Lung (tissue), 12 donors: ENCODE data around the gene AMOT. TPM values are rescaled to one million over a fixed set of nuclear protein-coding genes. Genes with fewer than 3 reads are reported as not detected.

Experiments
- ATAC-seq: fragments of 200-7000 bp; cut with Tn5 transposase; one replicate; pipeline ENCODE4 v1.9.1; 2020; ENCODE audit warnings: moderate number of reproducible peaks; ENCODE audit not compliant: insufficient read depth, low FRiP score
- DNase-seq, 3 donors: peaks; one replicate each; pipeline ENCODE4 v3.0.0-alpha.2; 2013 to 2017
- H3K27ac ChIP-seq, 2 donors: one replicate each; pipeline ENCODE4 v1.5.1; 2013; ENCODE audit warnings: mild to moderate bottlenecking in 2 of 2, moderate library complexity in 2 of 2, control low read depth in 1 of 2, inconsistent platforms in 1 of 2, low read depth in 1 of 2, low read length in 1 of 2
- H3K27me3 ChIP-seq, 3 donors: one replicate each; pipeline ENCODE4 v1.5.1; 2013; ENCODE audit warnings: low read length in 2 of 3; ENCODE audit not compliant: control insufficient read depth in 3 of 3, insufficient read depth in 3 of 3
- H3K36me3 ChIP-seq, 4 donors: one replicate each; pipeline ENCODE4 v1.5.1; 2013; ENCODE audit warnings: low read length in 4 of 4, mild to moderate bottlenecking in 1 of 4, moderate library complexity in 1 of 4; ENCODE audit not compliant: control insufficient read depth in 4 of 4, insufficient read depth in 4 of 4
- H3K4me1 ChIP-seq, 5 donors: one replicate each; pipeline ENCODE4 v1.5.1; 2013; ENCODE audit warnings: low read length in 5 of 5, mild to moderate bottlenecking in 2 of 5, moderate library complexity in 1 of 5; ENCODE audit not compliant: control insufficient read depth in 5 of 5, insufficient read depth in 5 of 5
- H3K4me3 ChIP-seq: one replicate; pipeline ENCODE4 v1.5.1; 2013; ENCODE audit warnings: mild to moderate bottlenecking, control low read depth, moderate library complexity
- H3K9ac ChIP-seq, 2 donors: one replicate each; pipeline ENCODE4 v1.5.1; 2013; ENCODE audit warnings: low read length in 2 of 2, control low read depth in 1 of 2; ENCODE audit not compliant: insufficient read depth in 1 of 2
- H3K9me3 ChIP-seq, 4 donors: one replicate each; pipeline ENCODE4 v1.5.1; 2013; ENCODE audit warnings: low read length in 3 of 4, mild to moderate bottlenecking in 1 of 4, moderate library complexity in 1 of 4; ENCODE audit not compliant: control insufficient read depth in 4 of 4, insufficient read depth in 3 of 4
- CTCF ChIP-seq: IDR thresholded peaks from 2 replicates; pipeline ENCODE4 v1.5.1; 2012; ENCODE audit warnings: mild to moderate bottlenecking; ENCODE audit errors: control extremely low read depth, extremely low read depth
- WGBS, 2 donors: extraction: QIAGEN DNeasy Blood & Tissue Kit; methylation state at CpG; one replicate each; pipeline ENCODE4 v1.1.7; 2013; 5-methylcytosine and 5-hydroxymethylcytosine counted together
- polyA plus RNA-seq, 2 donors: library from polyadenylated mRNA; stranded (reverse); fragments of 200-250 nt; gene quantifications; one replicate each; pipeline ENCODE4 v1.2.1, GENCODE V29; 2013
- total RNA-seq, 2 donors: library from RNA; depleted of rRNA in 1 of 2; stranded (reverse); fragments of >200 nt in 1 of 2; gene quantifications; one replicate each; pipeline ENCODE4 v1.2.1, GENCODE V29; 2014 to 2021
- donor health status: control.
- donor health status: control.
- donor health status: Bipolar disorder and iron deficiency.
- donor health status: healthy.
- donor health status: DM: yes; HTN: yes; CAD: no.

Gene AMOT
- total and polyA plus RNA-seq, 4 donors = 0.79 to 11.8 (median 5.9) TPM

DNA sequence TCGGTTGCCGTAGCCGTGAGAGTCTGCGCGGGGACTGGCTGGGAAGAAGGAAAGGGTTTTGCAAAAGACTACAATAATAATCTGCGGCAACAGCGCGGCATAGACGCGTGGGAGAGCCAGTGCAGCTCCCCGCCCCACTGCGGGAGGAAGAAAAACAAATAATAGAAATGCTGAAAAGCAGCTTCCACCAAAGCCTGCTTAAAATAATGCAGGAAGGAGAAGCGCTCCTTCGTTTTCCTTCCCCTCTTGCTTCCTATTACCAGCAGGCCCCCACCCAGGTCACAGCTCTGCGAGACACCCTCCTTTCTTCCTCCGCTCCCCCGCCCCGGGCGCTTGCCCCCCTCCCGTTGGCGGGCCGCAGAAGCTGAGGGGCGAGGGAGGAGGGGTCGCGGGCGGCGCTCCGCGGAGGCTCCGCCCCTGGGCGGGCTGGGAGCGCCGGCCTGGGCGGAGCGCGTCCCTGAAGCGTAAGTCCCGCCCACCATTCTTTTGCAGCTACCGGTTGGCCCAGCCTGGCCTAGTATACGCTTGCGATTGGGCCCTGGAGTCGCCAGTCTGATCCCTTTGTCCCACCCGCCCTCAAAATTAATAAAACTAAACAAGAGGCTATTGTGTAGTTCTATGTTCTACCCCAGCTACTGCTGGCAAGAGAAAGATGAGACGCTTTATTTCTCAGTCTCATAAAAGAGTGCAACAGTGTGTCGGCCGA is 636 bp upstream of the AMOT start:
- no peak for TF ChIP-seq CTCF
- 4 to 16% methylated on average over 23 to 46 of the region's 46 CpGs for WGBS, 2 donors
- peak; percentile 91 for ATAC-seq
- H3K9ac ChIP-seq = peak overlapping the region; percentile 1 to 78
- H3K27me3 ChIP-seq = peaks cover 0 to 58% (median 23%) of the 10 kb centered on the region in 3 donors
- peaks cover 0 to 3% (median 0%) of the 10 kb centered on the region in 4 donors for H3K9me3 ChIP-seq
- H3K4me3 ChIP-seq = peak overlapping the region; percentile 65
- peaks cover 0 to 5% (median 0%) of the 10 kb centered on the region in 4 donors for H3K36me3 ChIP-seq
- peaks cover 0 to 2% (median 0%) of the 10 kb centered on the region in 5 donors for H3K4me1 ChIP-seq
- peak overlapping the region; percentile 46 to 77 for H3K27ac ChIP-seq
- DNase-seq = peak; percentile 91 to 96 (median 94)

DNA sequence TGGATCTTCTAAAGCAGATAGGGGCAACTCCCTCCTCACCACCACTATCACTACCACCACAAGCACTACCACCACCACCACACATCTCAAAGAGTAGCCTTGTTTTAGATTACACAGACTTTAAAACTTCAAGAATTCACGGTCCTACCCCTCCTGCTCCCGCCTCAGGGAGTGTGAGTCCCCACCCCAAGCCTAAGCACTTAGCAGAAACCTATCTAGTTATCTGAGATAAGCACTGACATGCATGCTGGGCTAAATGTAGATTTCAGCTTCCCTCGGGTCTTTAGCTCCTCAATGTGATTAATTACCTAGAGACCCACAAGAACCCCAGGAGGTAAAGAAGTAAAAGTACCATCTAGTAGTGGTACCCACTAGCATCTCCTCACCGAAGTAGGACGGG is 775 bp downstream of the AMOT start:
- peaks cover 0 to 3% (median 0%) of the 10 kb centered on the region in 4 donors for H3K9me3 ChIP-seq
- H3K27ac ChIP-seq = no peak overlapping the region
- no peaks in the 10 kb centered on the region for H3K4me1 ChIP-seq
- peaks cover 0 to 5% (median 0%) of the 10 kb centered on the region in 4 donors for H3K36me3 ChIP-seq
- 10 to 26% methylated on average over 5 of the region's 5 CpGs for WGBS, 2 donors
- DNase-seq (no peak), ATAC-seq (no peak)
- TF ChIP-seq CTCF = no peak
- peaks cover 0 to 55% (median 30%) of the 10 kb centered on the region in 3 donors for H3K27me3 ChIP-seq
- H3K9ac ChIP-seq = peak overlapping the region in 1 of 2 donors; percentile 14
- H3K4me3 ChIP-seq = peak overlapping the region; percentile 65

DNA sequence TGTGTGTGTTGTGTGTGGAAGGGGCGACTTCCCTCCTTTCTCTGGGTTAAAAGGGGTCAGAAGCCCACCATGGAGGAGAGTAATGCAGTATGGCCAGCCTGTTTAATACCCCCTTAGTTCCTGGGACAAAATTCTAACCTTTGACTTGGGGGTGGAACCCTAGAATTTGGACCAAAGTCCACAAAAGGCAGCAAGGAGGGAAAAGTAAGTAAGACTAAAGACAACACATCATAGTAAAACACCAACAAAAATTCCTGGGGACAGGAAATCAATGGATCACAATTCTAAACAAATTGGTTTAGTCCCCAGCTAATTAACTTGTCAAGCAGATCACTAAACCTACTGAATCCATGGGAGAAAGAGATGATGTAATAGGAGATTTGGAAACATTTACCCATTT is 3.1 kb downstream of the AMOT start:
- Histone ChIP-seq H3K4me1 (no peaks in the 10 kb centered on the region), H3K9me3 (peaks cover 0 to 3% (median 0%) of the 10 kb centered on the region in 4 donors), H3K4me3 (no peak overlapping the region), H3K27ac (no peak overlapping the region), H3K36me3 (peaks cover 0 to 5% (median 0%) of the 10 kb centered on the region in 4 donors), H3K27me3 (peaks cover 0 to 46% (median 26%) of the 10 kb centered on the region in 3 donors), H3K9ac (no peak overlapping the region)
- no peak for TF ChIP-seq CTCF
- ATAC-seq = no peak
- DNase-seq = no peak
- WGBS, 2 donors = 77 to 100% methylated on average over 1 of the region's 1 CpG
